ENCODE data around the gene TINCR. TPM values are rescaled to one million over a fixed set of nuclear protein-coding genes. Genes with fewer than 3 reads are reported as not detected.

The TINCR gene
- total RNA-seq, 1 experiment from 2014 or later, result 0.21 TPM

DNA sequence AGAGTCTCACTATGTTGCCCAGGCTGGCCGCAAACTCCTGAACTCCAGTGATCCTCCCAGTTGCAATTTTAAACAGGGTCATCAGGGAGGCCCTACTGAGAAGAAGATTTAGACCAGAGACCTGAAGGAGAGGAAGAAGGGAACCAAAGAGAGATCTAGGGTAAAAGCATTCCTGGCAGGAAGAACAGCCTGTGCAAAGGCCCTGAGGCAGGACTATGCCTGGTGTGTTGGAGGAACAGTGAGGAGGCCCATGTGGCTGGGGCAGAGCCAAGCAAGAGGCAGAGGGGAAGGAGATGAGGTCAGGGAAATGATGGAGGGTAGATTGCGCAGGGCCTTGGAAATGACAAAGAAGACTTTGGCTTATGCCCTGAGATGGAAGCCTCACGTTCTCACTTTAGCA, 34.5 kb downstream of the TINCR start:
- Mint-ChIP-seq H3K4me3 (ENCODE audit: unreplicated experiment) (no peak overlapping the region), H3K4me1 (ENCODE audit: insufficient read depth, unreplicated experiment) (no peaks in the 10 kb centered on the region), H3K27ac (ENCODE audit: low read depth, unreplicated experiment) (no peak overlapping the region), H3K36me3 (ENCODE audit: insufficient read depth, unreplicated experiment) (no peaks in the 10 kb centered on the region), H3K27me3 (ENCODE audit: insufficient read depth, unreplicated experiment) (peaks cover 10% of the 10 kb centered on the region), H3K9me3 (ENCODE audit: unreplicated experiment) (peaks cover 17% of the 10 kb centered on the region)
- ChIA-PET CTCF (no interaction called here), POLR2A (no interaction called here)
- intact Hi-C loops (cut with micrococcal nuclease), result no loop called here
- TF ChIP-seq, protein P1, sequence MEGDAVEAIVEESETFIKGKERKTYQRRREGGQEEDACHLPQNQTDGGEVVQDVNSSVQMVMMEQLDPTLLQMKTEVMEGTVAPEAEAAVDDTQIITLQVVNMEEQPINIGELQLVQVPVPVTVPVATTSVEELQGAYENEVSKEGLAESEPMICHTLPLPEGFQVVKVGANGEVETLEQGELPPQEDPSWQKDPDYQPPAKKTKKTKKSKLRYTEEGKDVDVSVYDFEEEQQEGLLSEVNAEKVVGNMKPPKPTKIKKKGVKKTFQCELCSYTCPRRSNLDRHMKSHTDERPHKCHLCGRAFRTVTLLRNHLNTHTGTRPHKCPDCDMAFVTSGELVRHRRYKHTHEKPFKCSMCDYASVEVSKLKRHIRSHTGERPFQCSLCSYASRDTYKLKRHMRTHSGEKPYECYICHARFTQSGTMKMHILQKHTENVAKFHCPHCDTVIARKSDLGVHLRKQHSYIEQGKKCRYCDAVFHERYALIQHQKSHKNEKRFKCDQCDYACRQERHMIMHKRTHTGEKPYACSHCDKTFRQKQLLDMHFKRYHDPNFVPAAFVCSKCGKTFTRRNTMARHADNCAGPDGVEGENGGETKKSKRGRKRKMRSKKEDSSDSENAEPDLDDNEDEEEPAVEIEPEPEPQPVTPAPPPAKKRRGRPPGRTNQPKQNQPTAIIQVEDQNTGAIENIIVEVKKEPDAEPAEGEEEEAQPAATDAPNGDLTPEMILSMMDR (IDR thresholded peaks at IDR 0.05; ENCODE audit: unreplicated experiment), result no peak
- DNase-seq (ENCODE audit: unreplicated experiment), result no peak
- BruUV-seq (replicated peaks), result no TSS peak

DNA sequence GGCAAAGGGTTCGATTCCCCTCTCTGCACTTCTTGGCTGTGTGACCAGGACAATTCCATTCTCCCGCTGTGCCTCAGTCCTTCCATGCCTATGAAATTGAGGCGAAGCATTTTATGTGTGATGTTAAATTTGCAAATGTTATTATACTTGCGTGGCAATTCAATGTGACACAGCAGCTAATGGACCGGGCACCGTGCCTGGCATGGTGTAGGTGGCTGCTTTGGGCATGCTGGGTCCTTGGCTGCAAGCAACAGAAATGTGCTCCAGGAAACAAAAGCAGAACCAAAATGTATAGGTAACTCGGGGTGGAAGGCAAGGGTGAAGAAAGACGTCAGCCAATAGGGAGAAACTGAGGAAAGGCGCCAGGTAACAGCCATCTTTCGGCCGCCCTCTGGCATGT, 37.1 kb downstream of the TINCR start:
- Mint-ChIP-seq H3K27ac (ENCODE audit: low read depth, unreplicated experiment) (no peak overlapping the region), H3K27me3 (ENCODE audit: insufficient read depth, unreplicated experiment) (peaks cover 25% of the 10 kb centered on the region), H3K9me3 (ENCODE audit: unreplicated experiment) (peaks cover 17% of the 10 kb centered on the region), H3K36me3 (ENCODE audit: insufficient read depth, unreplicated experiment) (no peaks in the 10 kb centered on the region), H3K4me1 (ENCODE audit: insufficient read depth, unreplicated experiment) (no peaks in the 10 kb centered on the region), H3K4me3 (ENCODE audit: unreplicated experiment) (no peak overlapping the region)
- BruUV-seq (replicated peaks), result no TSS peak
- CTCF ChIA-PET, result no interaction called here
- DNase-seq (ENCODE audit: unreplicated experiment), result no peak
- intact Hi-C loops (cut with micrococcal nuclease), result no loop called here
- TF ChIP-seq, protein P1 (IDR thresholded peaks at IDR 0.05; ENCODE audit: unreplicated experiment), result no peak
- POLR2A ChIA-PET, result interaction anchor here (0.6 to 1.0 kb wide), 2 partner anchors 12 to 102 kb away, joined by 3 read pairs; no protein-coding TSS in a partner anchor

DNA sequence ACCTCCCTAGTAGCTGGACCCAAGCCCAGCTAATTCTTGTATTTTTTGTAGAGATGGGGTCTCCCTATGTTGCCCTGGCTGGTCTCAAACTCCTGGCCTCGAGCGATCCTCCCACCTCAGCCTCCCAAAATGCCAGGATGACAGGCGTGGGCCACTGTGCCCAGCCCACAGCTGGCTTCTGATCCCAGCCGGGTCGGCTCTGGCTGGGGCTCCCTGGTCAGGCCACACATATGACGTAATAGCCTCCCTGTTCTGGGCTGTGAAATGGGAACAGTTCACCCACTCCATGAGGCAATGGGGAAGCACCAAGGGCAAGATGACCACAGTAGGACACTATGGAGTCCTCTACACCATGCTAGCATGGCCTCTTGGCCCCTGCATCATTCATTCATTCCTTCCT, 41.1 kb downstream of the TINCR start:
- TF ChIP-seq, protein P1 (IDR thresholded peaks at IDR 0.05; ENCODE audit: unreplicated experiment), result no peak
- CTCF ChIA-PET, result interaction anchor here (0.7 kb wide), 1 partner anchor 124 kb away, joined by 3 read pairs; no protein-coding TSS in a partner anchor
- intact Hi-C loops (cut with micrococcal nuclease), result no loop called here
- no peak for DNase-seq (ENCODE audit: unreplicated experiment)
- POLR2A ChIA-PET, result no interaction called here
- H3K27me3 Mint-ChIP-seq (ENCODE audit: insufficient read depth, unreplicated experiment), result peaks cover 56% of the 10 kb centered on the region
- H3K4me3 Mint-ChIP-seq (ENCODE audit: unreplicated experiment), result no peak overlapping the region
- H3K36me3 Mint-ChIP-seq (ENCODE audit: insufficient read depth, unreplicated experiment), result no peaks in the 10 kb centered on the region
- BruUV-seq (replicated peaks), result no TSS peak
- H3K27ac Mint-ChIP-seq (ENCODE audit: low read depth, unreplicated experiment), result no peak overlapping the region
- no peaks in the 10 kb centered on the region for H3K9me3 Mint-ChIP-seq (ENCODE audit: unreplicated experiment)
- H3K4me1 Mint-ChIP-seq (ENCODE audit: insufficient read depth, unreplicated experiment), result no peaks in the 10 kb centered on the region

DNA sequence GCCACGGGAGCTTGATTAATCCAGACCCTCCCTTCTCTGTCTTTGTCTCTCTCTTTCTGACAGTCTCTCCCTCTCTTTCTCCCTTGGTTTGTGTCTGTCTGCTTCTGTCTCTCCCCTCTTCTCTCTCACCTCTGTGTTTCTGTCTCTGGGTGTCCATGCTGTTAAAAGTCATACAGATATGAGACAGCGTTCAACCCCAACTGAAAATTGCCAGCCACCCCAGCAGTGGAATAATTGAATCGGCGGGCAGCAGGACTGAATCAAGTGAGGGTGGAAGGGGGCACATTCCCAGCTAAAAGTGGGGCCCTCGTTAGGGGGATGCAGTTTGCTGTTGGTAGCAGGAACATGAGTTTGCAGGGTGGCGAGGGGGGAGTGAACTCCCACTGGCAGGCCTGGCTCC, 43.7 kb downstream of the TINCR start:
- H3K4me1 Mint-ChIP-seq (ENCODE audit: insufficient read depth, unreplicated experiment), result no peaks in the 10 kb centered on the region
- H3K27ac Mint-ChIP-seq (ENCODE audit: low read depth, unreplicated experiment), result no peak overlapping the region
- ChIA-PET CTCF (interaction anchor here (0.5 to 1.5 kb wide), 8 partner anchors 11 to 1873 kb away, joined by 3 to 5 read pairs (median 3); no protein-coding TSS in a partner anchor), POLR2A (no interaction called here)
- BruUV-seq (replicated peaks), result no TSS peak
- H3K36me3 Mint-ChIP-seq (ENCODE audit: insufficient read depth, unreplicated experiment), result no peaks in the 10 kb centered on the region
- no peak overlapping the region for H3K4me3 Mint-ChIP-seq (ENCODE audit: unreplicated experiment)
- no peak for DNase-seq (ENCODE audit: unreplicated experiment)
- TF ChIP-seq, protein P1 (IDR thresholded peaks at IDR 0.05; ENCODE audit: unreplicated experiment), result no peak
- H3K9me3 Mint-ChIP-seq (ENCODE audit: unreplicated experiment), result no peaks in the 10 kb centered on the region
- intact Hi-C loops (cut with micrococcal nuclease), result no loop called here
- peaks cover 48% of the 10 kb centered on the region for H3K27me3 Mint-ChIP-seq (ENCODE audit: insufficient read depth, unreplicated experiment)

Data from MCF 10A (cell line).